HG02840 (cell line): ENCODE data around the gene UNC80.

Experiments
- ATAC-seq: cut with Tn5 transposase; IDR thresholded peaks from one replicate; pipeline ENCODE4 v1.9.1; 2021; ENCODE audit warnings: mild to moderate bottlenecking, moderate library complexity, moderate number of reproducible peaks; ENCODE audit not compliant: unreplicated experiment, low FRiP score

UNC80 gene

GRCh38 chr2:210003359-210003758 is 231.7 kb downstream of the UNC80 start:
- ATAC-seq, result no peak

GRCh38 chr2:210004881-210005280 is 233.2 kb downstream of the UNC80 start:
- no peak for ATAC-seq

GRCh38 chr2:210007895-210008294 is 236.3 kb downstream of the UNC80 start:
- ATAC-seq, result no peak

- no peak for ATAC-seq
Observed at GRCh38 chr2:210009126-210009525, 237.5 kb downstream of the UNC80 start.

- no peak for ATAC-seq
Observed at GRCh38 chr2:210009896-210010295, 238.3 kb downstream of the UNC80 start.

GRCh38 chr2:210020138-210020537 is 248.5 kb downstream of the UNC80 start:
- ATAC-seq, result no peak

GRCh38 chr2:210022824-210023223 is 251.2 kb downstream of the UNC80 start:
- no peak for ATAC-seq

GRCh38 chr2:210027608-210028007 is 256.0 kb downstream of the UNC80 start:
- no peak for ATAC-seq

- ATAC-seq, result no peak
Observed at GRCh38 chr2:210028178-210028577, 256.5 kb downstream of the UNC80 start.

GRCh38 chr2:210034087-210034683 is 262.6 kb downstream of the UNC80 start:
- no peak for ATAC-seq

GRCh38 chr2:210035679-210036078 is 264.0 kb downstream of the UNC80 start:
- ATAC-seq, result no peak

- no peak for ATAC-seq
Observed at GRCh38 chr2:210038078-210038477, 266.4 kb downstream of the UNC80 start.

- no peak for ATAC-seq
Observed at GRCh38 chr2:210046851-210047500, 275.3 kb downstream of the UNC80 start.
